Pancreas (tissue), 10 donors: ENCODE data around the gene LRRC26. TPM values are rescaled to one million over a fixed set of nuclear protein-coding genes. Genes with fewer than 3 reads are reported as not detected.
A peak's percentile ranks its signal among the peaks of the same experiment; 100 is the strongest.

ENCODE experiments used
- ATAC-seq, 4 donors: fragments of 200-7000 bp; cut with Tn5 transposase; one replicate each; pipeline versions ENCODE4 v1.8.0 to v1.9.1; 2020; ENCODE audit warnings: mild to moderate bottlenecking in 4 of 4, moderate library complexity in 4 of 4
- DNase-seq, 6 donors: peaks; one replicate each; pipeline ENCODE4 v3.0.0-alpha.2; 2020
- FAIRE-seq: peaks from 2 replicates; lab custom pipeline; 2012; peaks lifted over from hg19 to GRCh38; lab: Jason Lieb, UNC
- H3K27ac ChIP-seq, 4 donors: fragments of 200-600 bp; sonication (generic); 1 replicate in 3 of 4; 2 replicates in 1 of 4; pipeline versions ENCODE4 v1.5.0 to v1.8.0; 2020
- H3K27me3 ChIP-seq, 4 donors: fragments of 200-600 bp; one replicate each; pipeline ENCODE4 v1.8.0; 2021
- H3K36me3 ChIP-seq, 3 donors: fragments of 200-600 bp; sonication (generic) in 1 of 3; one replicate each; pipeline versions ENCODE4 v1.5.0 to v1.8.0; 2020 to 2021
- H3K4me1 ChIP-seq, 3 donors: fragments of 200-600 bp; one replicate each; pipeline ENCODE4 v1.8.0; 2021
- H3K4me3 ChIP-seq, 4 donors: fragments of 200-600 bp; sonication (generic) in 2 of 4; one replicate each; pipeline versions ENCODE4 v1.5.0 to v1.8.0; 2020 to 2021
- H3K9me3 ChIP-seq, 4 donors: fragments of 200-600 bp; one replicate each; pipeline ENCODE4 v1.8.0; 2021
- CTCF ChIP-seq, 4 donors: fragments of 200-600 bp; sonication (generic) in 3 of 4; IDR thresholded peaks; one replicate each; pipeline versions ENCODE4 v1.5.0 to v1.8.0; 2021; ENCODE audit warnings: antibody characterized with exemption in 4 of 4
- WGBS, 2 donors: extraction: QIAGEN DNeasy Blood & Tissue Kit; methylation state at CpG; one replicate each; pipeline ENCODE4 v1.1.7; 2013; 5-methylcytosine and 5-hydroxymethylcytosine counted together
- intact Hi-C, 3 donors: fragments of 100-400 bp; cut with DNase I; formaldehyde crosslinking; loops; one replicate each; pipeline versions ENCODE4 v1.11.1 to v1.14.2; 2022
- polyA plus RNA-seq, 2 donors: library from polyadenylated mRNA; stranded (reverse); fragments of 200-250 nt; gene quantifications; one replicate each; pipeline ENCODE4 v1.2.3, GENCODE V29; 2013
- total RNA-seq, 6 donors: library from RNA; stranded (reverse); fragmentation: NEBNext Ultra II Directional in 4 of 6; extraction: Animal tissue kit (Norgen Biotek cat#: 25700) in 4 of 6; gene quantifications; one replicate each; pipeline versions ENCODE4 v1.2.1 to v1.2.4, GENCODE V29; 2021 to 2023
- donor health status: healthy with polysubstance abuse.
- donor health status: DM: no; HTN: no; CAD: no; lungs with moderate emphysema.
- donor health status: DM: no; HTN: no; CAD: no.
- donor health status: control.
- donor health status: control.
- donor health status: Bipolar disorder and iron deficiency.
- donor health status: DM: yes; HTN: yes; CAD: no.
- donor health status: DM: no; HTN: no; CAD: no.
- donor health status: DM: no; HTN: no; CAD: no.
- donor health status: DM: yes; HTN: yes; CAD: no.

LRRC26 gene
- total and polyA plus RNA-seq, 8 donors: 0.28 to 0.90 (median 0.49) TPM; not detected in 2

GRCh38 chr9:137204731-137205125, 34.9 kb upstream of the LRRC26 start:
- Histone ChIP-seq H3K9me3 (no peaks in the 10 kb centered on the region), H3K36me3 (no peaks in the 10 kb centered on the region), H3K27me3 (no peaks in the 10 kb centered on the region), H3K4me3 (peak overlapping the region; percentile 65 to 97 (median 88)), H3K27ac (peak overlapping the region; percentile 74 to 88 (median 81)), H3K4me1 (peaks cover 19 to 38% (median 22%) of the 10 kb centered on the region in 3 donors)
- peak in 2 of 6 donors; percentile 37 to 55 for DNase-seq
- TF ChIP-seq CTCF (IDR thresholded peaks at IDR 0.05): no peak
- intact Hi-C loops: no loop called here
- WGBS, 2 donors: 5 to 7% methylated on average over 21 of the region's 21 CpGs
- no peak for ATAC-seq
- no peak for FAIRE-seq

- H3K4me3 ChIP-seq: no peak overlapping the region
- no peaks in the 10 kb centered on the region for H3K36me3 ChIP-seq
- intact Hi-C loops: no loop called here
- H3K9me3 ChIP-seq: no peaks in the 10 kb centered on the region
- no peaks in the 10 kb centered on the region for H3K27me3 ChIP-seq
- H3K27ac ChIP-seq: no peak overlapping the region
- DNase-seq (no peak), ATAC-seq (no peak), FAIRE-seq (no peak)
- no peak for TF ChIP-seq CTCF (IDR thresholded peaks at IDR 0.05)
- peaks cover 19 to 38% (median 22%) of the 10 kb centered on the region in 3 donors for H3K4me1 ChIP-seq
- 77% methylated on average over 8 of the region's 8 CpGs for WGBS, 2 donors
Measured at GRCh38 chr9:137202966-137203365, 33.1 kb upstream of the LRRC26 start.

GRCh38 chr9:137201205-137201868, 31.5 kb upstream of the LRRC26 start:
- intact Hi-C loops: no loop called here
- TF ChIP-seq CTCF (IDR thresholded peaks at IDR 0.05): no peak
- Histone ChIP-seq H3K4me3 (peak overlapping the region; percentile 36 to 80 (median 48)), H3K4me1 (peaks cover 15 to 31% (median 17%) of the 10 kb centered on the region in 3 donors), H3K27me3 (no peaks in the 10 kb centered on the region), H3K9me3 (no peaks in the 10 kb centered on the region), H3K36me3 (no peaks in the 10 kb centered on the region), H3K27ac (peak overlapping the region; percentile 73 to 86 (median 82))
- 13 to 16% methylated on average over 23 of the region's 23 CpGs for WGBS, 2 donors
- FAIRE-seq (no peak), DNase-seq (no peak), ATAC-seq (no peak)

- Histone ChIP-seq H3K36me3 (no peaks in the 10 kb centered on the region), H3K9me3 (no peaks in the 10 kb centered on the region), H3K4me3 (peak within 1 kb of the TSS; percentile 48 to 80 (median 60)), H3K27me3 (no peaks in the 10 kb centered on the region), H3K27ac (peak within 1 kb of the TSS; percentile 83 to 90 (median 85)), H3K4me1 (peaks cover 12 to 33% (median 15%) of the 10 kb centered on the region in 3 donors)
- intact Hi-C loops: no loop called here
- WGBS, 2 donors: 0 to 1% methylated on average over 72 to 118 of the region's 118 CpGs
- no peak for TF ChIP-seq CTCF (IDR thresholded peaks at IDR 0.05)
- FAIRE-seq: peak; percentile 20
- peak; percentile 98 to 100 (median 100) for DNase-seq
- peak; percentile 75 to 89 (median 80) for ATAC-seq
Measured at GRCh38 chr9:137200311-137201204, 30.7 kb upstream of the LRRC26 start, which contains the start of gene TPRN. TSS of gene TPRN (minus strand) at chr9:137200741. CDS start at chr9:137200711, 30 bp downstream.
